A204.1 (cell line): Measurements from ENCODE around the gene MUC6.
"Not testable (repeated sequence)": the region's sequence is repeated elsewhere in the genome, so short reads cannot be mapped to it uniquely, and the experiment has no call there.

ENCODE experiments used
- FAIRE-seq: peaks from 2 replicates; lab custom pipeline; 2012; peaks lifted over from hg19 to GRCh38; lab: Jason Lieb, UNC

Gene MUC6

GRCh38 chr11:986270-986951 is 50.1 kb downstream of the MUC6 start:
- FAIRE-seq = no peak

GRCh38 chr11:985848-986247 is 50.7 kb downstream of the MUC6 start:
- FAIRE-seq = no peak

- no peak for FAIRE-seq
Observed at GRCh38 chr11:985406-985805, 51.1 kb downstream of the MUC6 start.

- no peak for FAIRE-seq
Observed at GRCh38 chr11:984546-984945, 52.0 kb downstream of the MUC6 start.

- no peak for FAIRE-seq
Observed at GRCh38 chr11:981764-982163, 54.8 kb downstream of the MUC6 start.

GRCh38 chr11:980438-981357 is 55.8 kb downstream of the MUC6 start:
- no peak for FAIRE-seq

GRCh38 chr11:978781-979180 is 57.7 kb downstream of the MUC6 start:
- no peak for FAIRE-seq

GRCh38 chr11:977830-978720 is 58.4 kb downstream of the MUC6 start:
- FAIRE-seq = no peak

GRCh38 chr11:976431-977160 is 59.9 kb downstream of the MUC6 start:
- no peak for FAIRE-seq

- no peak for FAIRE-seq
Observed at GRCh38 chr11:975827-976226, 60.7 kb downstream of the MUC6 start.

GRCh38 chr11:975376-975775 is 61.1 kb downstream of the MUC6 start:
- not testable (repeated sequence) for FAIRE-seq

- FAIRE-seq = no peak
Observed at GRCh38 chr11:973237-973636, 63.3 kb downstream of the MUC6 start.

- no peak for FAIRE-seq
Observed at GRCh38 chr11:972523-973211, 63.9 kb downstream of the MUC6 start.

- no peak for FAIRE-seq
Observed at GRCh38 chr11:971731-972365, 64.7 kb downstream of the MUC6 start.

- FAIRE-seq = no peak
Observed at GRCh38 chr11:971092-971690, 65.3 kb downstream of the MUC6 start.

GRCh38 chr11:970319-970871 is 66.1 kb downstream of the MUC6 start:
- no peak for FAIRE-seq

- FAIRE-seq = no peak
Observed at GRCh38 chr11:969651-970205, 66.8 kb downstream of the MUC6 start.

- no peak for FAIRE-seq
Observed at GRCh38 chr11:968822-969221, 67.7 kb downstream of the MUC6 start.

GRCh38 chr11:967995-968751 is 68.3 kb downstream of the MUC6 start:
- FAIRE-seq = no peak
